ENCODE results near the gene ELOB.

DNA sequence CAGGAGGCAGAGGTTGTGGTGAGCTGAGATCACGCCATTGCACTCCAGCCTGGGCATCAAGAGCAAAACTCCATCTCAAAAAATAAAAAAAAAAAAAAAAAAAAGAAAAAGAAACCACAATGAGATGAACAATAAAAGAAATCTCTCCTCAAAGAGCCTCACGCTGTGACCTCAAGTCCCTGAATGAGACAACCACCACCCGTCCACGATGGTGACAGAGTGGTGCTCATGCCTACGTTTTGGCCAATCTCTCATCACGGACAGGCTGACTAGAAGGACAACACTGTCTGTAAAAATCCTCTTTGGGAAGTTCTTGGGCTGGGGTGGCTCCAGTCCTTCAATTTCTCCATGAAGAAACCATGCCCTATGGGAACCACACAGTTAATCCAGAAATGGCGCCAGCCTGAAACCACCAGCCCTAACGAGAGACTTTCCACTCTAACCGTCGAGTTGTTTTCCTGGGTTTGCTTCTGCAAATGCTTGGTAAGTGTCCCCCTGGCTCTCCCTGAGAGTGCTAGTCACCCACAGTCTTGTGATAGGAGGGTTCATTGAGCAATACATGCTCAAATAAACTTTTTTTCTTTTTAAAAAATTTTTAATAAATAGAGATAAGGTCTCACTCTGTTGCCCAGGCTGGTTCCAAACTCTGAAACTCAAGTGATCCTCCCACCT lies 42.1 kb downstream of the ELOB start:
- no peak for TF ChIP-seq EZH2 (IDR thresholded peaks at IDR 0.05; ENCODE audit: borderline replicate concordance, low read depth, low read length, severe bottlenecking)
- TF ChIP-seq, protein P1, sequence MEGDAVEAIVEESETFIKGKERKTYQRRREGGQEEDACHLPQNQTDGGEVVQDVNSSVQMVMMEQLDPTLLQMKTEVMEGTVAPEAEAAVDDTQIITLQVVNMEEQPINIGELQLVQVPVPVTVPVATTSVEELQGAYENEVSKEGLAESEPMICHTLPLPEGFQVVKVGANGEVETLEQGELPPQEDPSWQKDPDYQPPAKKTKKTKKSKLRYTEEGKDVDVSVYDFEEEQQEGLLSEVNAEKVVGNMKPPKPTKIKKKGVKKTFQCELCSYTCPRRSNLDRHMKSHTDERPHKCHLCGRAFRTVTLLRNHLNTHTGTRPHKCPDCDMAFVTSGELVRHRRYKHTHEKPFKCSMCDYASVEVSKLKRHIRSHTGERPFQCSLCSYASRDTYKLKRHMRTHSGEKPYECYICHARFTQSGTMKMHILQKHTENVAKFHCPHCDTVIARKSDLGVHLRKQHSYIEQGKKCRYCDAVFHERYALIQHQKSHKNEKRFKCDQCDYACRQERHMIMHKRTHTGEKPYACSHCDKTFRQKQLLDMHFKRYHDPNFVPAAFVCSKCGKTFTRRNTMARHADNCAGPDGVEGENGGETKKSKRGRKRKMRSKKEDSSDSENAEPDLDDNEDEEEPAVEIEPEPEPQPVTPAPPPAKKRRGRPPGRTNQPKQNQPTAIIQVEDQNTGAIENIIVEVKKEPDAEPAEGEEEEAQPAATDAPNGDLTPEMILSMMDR (IDR thresholded peaks at IDR 0.05; ENCODE audit: borderline replicate concordance, extremely low read depth, low read length, poor library complexity, severe bottlenecking) = no peak

Data from DND-41 (cell line).